Esophagus muscularis mucosa (tissue), 4 donors: ENCODE data around the gene PPFIBP1.

ENCODE experiments used
- CTCF ChIP-seq, 3 experiments: fragments of 200-600 bp in 2 of 3; fragments of 450-650 bp in 1 of 3; sonication (generic) in 2 of 3; IDR thresholded peaks; one replicate each; pipeline ENCODE4 v1.5.1; 2017 to 2019; ENCODE audit warnings: antibody characterized with exemption in 3 of 3, mild to moderate bottlenecking in 2 of 3, moderate library complexity in 1 of 3
- EP300 ChIP-seq: sonication (generic); formaldehyde crosslinking; IDR thresholded peaks from one replicate; pipeline ENCODE4 v1.6.1; 2017; ENCODE audit warnings: antibody characterized with exemption
- POLR2A ChIP-seq: fragments of 450-650 bp; IDR thresholded peaks from one replicate; pipeline ENCODE4 v1.6.1; 2017; ENCODE audit warnings: antibody characterized with exemption, moderate library complexity, mild to moderate bottlenecking, low read depth
- POLR2AphosphoS5 ChIP-seq, 2 donors: sonication (generic); formaldehyde crosslinking; IDR thresholded peaks; one replicate each; pipeline ENCODE4 v1.6.1; 2017; ENCODE audit warnings: antibody characterized with exemption in 2 of 2

GRCh38 chr12:27524494-27524835 is 459 bp downstream of the PPFIBP1 start:
- no peak for TF ChIP-seq CTCF (IDR thresholded peaks at IDR 0.05)
- no peak for TF ChIP-seq POLR2A
- TF ChIP-seq EP300, result no peak
- TF ChIP-seq POLR2AphosphoS5 (IDR thresholded peaks at IDR 0.05), result no peak
